ENCODE results near the gene SLC7A6. TPM values are rescaled to one million over a fixed set of nuclear protein-coding genes. Genes with fewer than 3 reads are reported as not detected.

SLC7A6 gene
- polyA plus RNA-seq, 2 of the 4 experiments (the other 2 are of a cell fraction) = 31.1 to 32.9 TPM

- no peak for TF ChIP-seq FOXS1 (CRISPR knock-in tag; IDR thresholded peaks at IDR 0.05)
- no peak for TF ChIP-seq MAFK (IDR thresholded peaks at IDR 0.05; ENCODE audit: partially characterized antibody)
- peak; percentile 47; the same call in 1 of the 2 replicates for TF ChIP-seq REST (IDR thresholded peaks at IDR 0.05)
- TF ChIP-seq CBX8 (IDR thresholded peaks at IDR 0.05) = no peak
- peak; percentile 55; the same call in 1 of the 2 replicates for TF ChIP-seq TFCP2L1 (CRISPR knock-in tag; IDR thresholded peaks at IDR 0.05)
- TF ChIP-seq ZSCAN20 (CRISPR knock-in tag; IDR thresholded peaks at IDR 0.05) = no peak
- no peak for TF ChIP-seq RFX5 (IDR thresholded peaks at IDR 0.05)
- no peak for TF ChIP-seq ZC3H11A (IDR thresholded peaks at IDR 0.05)
- TF ChIP-seq ELK1 (IDR thresholded peaks at IDR 0.05; ENCODE audit: low read depth, low read length) = no peak
- TF ChIP-seq FOSL2 (IDR thresholded peaks at IDR 0.05) = no peak
- no peak for TF ChIP-seq FOSL2 (CRISPR knock-in tag; IDR thresholded peaks at IDR 0.05)
- no peak for TF ChIP-seq HOXB13 (CRISPR knock-in tag; IDR thresholded peaks at IDR 0.05; ENCODE audit: low read depth)
- TF ChIP-seq GATA3 (IDR thresholded peaks at IDR 0.05; ENCODE audit: borderline replicate concordance) = peak; percentile 33; the same call in 1 of the 2 replicates
- no peak for TF ChIP-seq HDAC2 (IDR thresholded peaks at IDR 0.05)
- no peak for TF ChIP-seq ATOH8 (CRISPR knock-in tag; IDR thresholded peaks at IDR 0.05; ENCODE audit: low read depth)
- no peak for TF ChIP-seq FOSB (CRISPR knock-in tag; IDR thresholded peaks at IDR 0.05)
- TF ChIP-seq HEYL (CRISPR knock-in tag; IDR thresholded peaks at IDR 0.05) = no peak
- no peak for TF ChIP-seq JUNB (IDR thresholded peaks at IDR 0.05)
- TF ChIP-seq POLR2AphosphoS2 (conservative IDR thresholded peaks at IDR 0.05; ENCODE audit: low read length) = no peak
- peak; percentile 88 for TF ChIP-seq HMGXB4 (CRISPR knock-in tag; IDR thresholded peaks at IDR 0.05; ENCODE audit: borderline replicate concordance)
- TF ChIP-seq, protein P1, sequence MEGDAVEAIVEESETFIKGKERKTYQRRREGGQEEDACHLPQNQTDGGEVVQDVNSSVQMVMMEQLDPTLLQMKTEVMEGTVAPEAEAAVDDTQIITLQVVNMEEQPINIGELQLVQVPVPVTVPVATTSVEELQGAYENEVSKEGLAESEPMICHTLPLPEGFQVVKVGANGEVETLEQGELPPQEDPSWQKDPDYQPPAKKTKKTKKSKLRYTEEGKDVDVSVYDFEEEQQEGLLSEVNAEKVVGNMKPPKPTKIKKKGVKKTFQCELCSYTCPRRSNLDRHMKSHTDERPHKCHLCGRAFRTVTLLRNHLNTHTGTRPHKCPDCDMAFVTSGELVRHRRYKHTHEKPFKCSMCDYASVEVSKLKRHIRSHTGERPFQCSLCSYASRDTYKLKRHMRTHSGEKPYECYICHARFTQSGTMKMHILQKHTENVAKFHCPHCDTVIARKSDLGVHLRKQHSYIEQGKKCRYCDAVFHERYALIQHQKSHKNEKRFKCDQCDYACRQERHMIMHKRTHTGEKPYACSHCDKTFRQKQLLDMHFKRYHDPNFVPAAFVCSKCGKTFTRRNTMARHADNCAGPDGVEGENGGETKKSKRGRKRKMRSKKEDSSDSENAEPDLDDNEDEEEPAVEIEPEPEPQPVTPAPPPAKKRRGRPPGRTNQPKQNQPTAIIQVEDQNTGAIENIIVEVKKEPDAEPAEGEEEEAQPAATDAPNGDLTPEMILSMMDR (IDR thresholded peaks at IDR 0.05) = peak; percentile 81
Measured at GRCh38 chr16:68264128-68265077, at the start of gene SLC7A6 (continued).
